Natural killer cell (primary cell): ENCODE data around the gene DGUOK. TPM values are rescaled to one million over a fixed set of nuclear protein-coding genes. Genes with fewer than 3 reads are reported as not detected.
A peak's percentile ranks its signal among the peaks of the same experiment; 100 is the strongest.
"Not testable (repeated sequence)": the region's sequence is repeated elsewhere in the genome, so short reads cannot be mapped to it uniquely, and the experiment has no call there.

Experiments used
- ATAC-seq, 3 donors: fragments of 150-1000 bp in 2 of 3; fragments of 200-7000 bp in 1 of 3; cut with Tn5 transposase; 1 replicate in 1 of 3; 2 replicates in 2 of 3; pipeline ENCODE4 v1.10.0; 2021; ENCODE audit warnings: mild to moderate bottlenecking in 2 of 3, moderate library complexity in 2 of 3
- DNase-seq, 2 donors: peaks; one replicate each; pipeline versions ENCODE4 v3.0.0 to v3.0.0-alpha.2; 2013 to 2021; ENCODE audit warnings: mixed read lengths in 1 of 2
- H3K27ac ChIP-seq: one replicate; pipeline ENCODE4 v1.5.1; 2013; ENCODE audit warnings: mild to moderate bottlenecking, low read length
- H3K27me3 ChIP-seq: one replicate; pipeline ENCODE4 v1.6.1; 2013; ENCODE audit warnings: low read length; ENCODE audit not compliant: control insufficient read depth, insufficient read depth
- H3K36me3 ChIP-seq: one replicate; pipeline ENCODE4 v1.6.1; 2013; ENCODE audit warnings: low read length; ENCODE audit not compliant: control insufficient read depth, insufficient read depth
- H3K4me1 ChIP-seq: one replicate; pipeline ENCODE4 v1.6.1; 2013; ENCODE audit warnings: low read length; ENCODE audit not compliant: control insufficient read depth, insufficient read depth
- H3K4me3 ChIP-seq: one replicate; pipeline ENCODE4 v1.5.1; 2013; ENCODE audit warnings: low read length
- H3K9me3 ChIP-seq: one replicate; pipeline ENCODE4 v1.6.1; 2013; ENCODE audit warnings: low read length; ENCODE audit not compliant: control insufficient read depth, insufficient read depth
- H3K27ac Mint-ChIP-seq, 2 donors: one replicate each; pipeline ENCODE4 v1.8.0; 2022; ENCODE audit warnings: mild to moderate bottlenecking in 2 of 2, mixed read lengths in 2 of 2, moderate library complexity in 1 of 2
- H3K27me3 Mint-ChIP-seq, 2 donors: one replicate each; pipeline ENCODE4 v1.8.0; 2022; ENCODE audit warnings: low read depth in 2 of 2, mixed read lengths in 2 of 2
- H3K36me3 Mint-ChIP-seq: one replicate; pipeline ENCODE4 v1.8.0; 2022; ENCODE audit warnings: mixed read lengths
- H3K4me1 Mint-ChIP-seq, 2 donors: one replicate each; pipeline ENCODE4 v1.8.0; 2022; ENCODE audit warnings: mixed read lengths in 2 of 2
- H3K4me3 Mint-ChIP-seq: one replicate; pipeline ENCODE4 v1.8.0; 2022; ENCODE audit warnings: mild to moderate bottlenecking, moderate library complexity, mixed read lengths
- H3K9me3 Mint-ChIP-seq, 2 donors: one replicate each; pipeline ENCODE4 v1.8.0; 2022; ENCODE audit warnings: mixed read lengths in 2 of 2
- WGBS: methylation state at CpG from one replicate; pipeline ENCODE4 v1.1.7; 2013; ENCODE audit warnings: missing lambda C conversion rate; ENCODE audit not compliant: insufficient coverage; 5-methylcytosine and 5-hydroxymethylcytosine counted together
- intact Hi-C: fragments of 100-400 bp; cut with micrococcal nuclease; formaldehyde crosslinking; loops from one replicate; pipeline ENCODE4 v1.14.2; 2022
- total RNA-seq, 4 donors: library from RNA; stranded (reverse); fragments of 120-200 nt in 1 of 4; gene quantifications; one replicate each; pipeline versions ENCODE4 v1.2.3 to v1.2.4, GENCODE V29; 2013 to 2022
- TF ChIP-seq, protein P1 (sequence below): fragments of 200-600 bp; IDR thresholded peaks from one replicate; pipeline ENCODE4 v1.8.0; 2022; ENCODE audit warnings: antibody characterized with exemption

DGUOK gene
- total RNA-seq, 3 donors from 2014 or later (not counting 1 experiment from before 2014, with no cell fraction given): 47.6 to 56.8 (median 54.8) TPM

DNA sequence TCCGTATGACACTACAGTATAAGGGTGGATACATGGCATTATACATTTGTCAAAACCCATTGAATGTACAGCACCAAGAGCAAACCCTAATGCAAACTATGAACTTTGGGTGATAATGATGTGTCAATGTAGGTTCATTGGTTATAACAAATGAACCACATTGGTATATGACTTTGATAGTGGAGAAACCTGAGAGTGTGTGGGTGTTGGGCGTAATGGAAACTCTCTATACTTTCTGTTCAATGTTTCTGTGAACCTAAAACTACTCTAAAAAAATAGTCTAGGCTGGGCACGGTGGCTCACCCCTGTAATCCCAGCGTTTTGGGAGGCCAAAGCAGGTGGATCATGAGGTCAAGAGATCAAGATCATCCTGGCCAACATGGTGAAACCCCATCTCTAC, 40.3 kb upstream of the DGUOK start:
- TF ChIP-seq, protein P1, sequence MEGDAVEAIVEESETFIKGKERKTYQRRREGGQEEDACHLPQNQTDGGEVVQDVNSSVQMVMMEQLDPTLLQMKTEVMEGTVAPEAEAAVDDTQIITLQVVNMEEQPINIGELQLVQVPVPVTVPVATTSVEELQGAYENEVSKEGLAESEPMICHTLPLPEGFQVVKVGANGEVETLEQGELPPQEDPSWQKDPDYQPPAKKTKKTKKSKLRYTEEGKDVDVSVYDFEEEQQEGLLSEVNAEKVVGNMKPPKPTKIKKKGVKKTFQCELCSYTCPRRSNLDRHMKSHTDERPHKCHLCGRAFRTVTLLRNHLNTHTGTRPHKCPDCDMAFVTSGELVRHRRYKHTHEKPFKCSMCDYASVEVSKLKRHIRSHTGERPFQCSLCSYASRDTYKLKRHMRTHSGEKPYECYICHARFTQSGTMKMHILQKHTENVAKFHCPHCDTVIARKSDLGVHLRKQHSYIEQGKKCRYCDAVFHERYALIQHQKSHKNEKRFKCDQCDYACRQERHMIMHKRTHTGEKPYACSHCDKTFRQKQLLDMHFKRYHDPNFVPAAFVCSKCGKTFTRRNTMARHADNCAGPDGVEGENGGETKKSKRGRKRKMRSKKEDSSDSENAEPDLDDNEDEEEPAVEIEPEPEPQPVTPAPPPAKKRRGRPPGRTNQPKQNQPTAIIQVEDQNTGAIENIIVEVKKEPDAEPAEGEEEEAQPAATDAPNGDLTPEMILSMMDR: no peak
- no peaks in the 10 kb centered on the region for H3K36me3 ChIP-seq
- H3K4me3 ChIP-seq: no peak overlapping the region
- Mint-ChIP-seq H3K27me3 (peaks cover 0 to 6% of the 10 kb centered on the region in 2 donors), H3K9me3 (no peaks in the 10 kb centered on the region), H3K4me1 (peaks cover 13 to 14% of the 10 kb centered on the region in 2 donors), H3K36me3 (no peaks in the 10 kb centered on the region), H3K4me3 (no peak overlapping the region), H3K27ac (no peak overlapping the region)
- H3K27ac ChIP-seq: no peak overlapping the region
- no peak for DNase-seq
- H3K4me1 ChIP-seq: no peaks in the 10 kb centered on the region
- ATAC-seq: peak; percentile 53 to 82 (median 59)
- no peaks in the 10 kb centered on the region for H3K9me3 ChIP-seq
- 48% methylated on average over 3 of the region's 4 CpGs for WGBS
- H3K27me3 ChIP-seq: no peaks in the 10 kb centered on the region
- intact Hi-C loops: no loop called here

DNA sequence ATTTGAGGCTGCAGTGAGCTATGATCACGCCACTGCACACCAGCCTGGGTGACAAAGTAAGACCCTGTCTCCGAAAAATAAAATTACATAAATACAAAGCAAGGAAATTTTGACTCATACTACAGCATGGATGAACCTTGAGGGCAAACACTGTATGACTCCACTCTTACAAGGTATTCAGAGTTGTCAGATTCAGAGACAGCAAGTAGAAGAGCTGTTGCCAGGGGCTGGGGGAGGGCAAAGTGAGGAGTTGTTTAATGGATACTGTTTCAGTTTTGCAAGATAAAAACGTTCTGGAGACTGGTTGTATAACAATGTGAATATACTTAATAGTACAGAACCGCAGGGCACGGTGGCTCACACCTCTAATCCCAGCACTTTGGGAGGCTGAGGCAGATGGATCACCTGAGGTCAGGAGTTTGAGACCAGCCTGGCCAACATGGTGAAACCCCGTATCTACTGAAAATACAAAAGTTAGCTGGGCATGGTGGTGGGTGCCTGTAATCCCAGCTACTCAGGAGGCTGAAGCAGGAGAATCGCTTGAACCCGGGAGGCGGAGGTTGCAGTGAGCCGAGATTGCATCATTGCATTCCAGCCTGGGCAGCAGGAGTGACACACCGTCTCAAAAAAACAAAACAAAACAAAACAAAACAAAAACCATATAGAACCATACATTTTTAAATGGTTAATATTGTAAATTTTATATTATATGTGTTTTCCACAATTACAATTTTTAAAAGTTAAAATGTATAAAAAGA, 38.9 kb upstream of the DGUOK start:
- not testable (repeated sequence) for H3K27me3 ChIP-seq

DNA sequence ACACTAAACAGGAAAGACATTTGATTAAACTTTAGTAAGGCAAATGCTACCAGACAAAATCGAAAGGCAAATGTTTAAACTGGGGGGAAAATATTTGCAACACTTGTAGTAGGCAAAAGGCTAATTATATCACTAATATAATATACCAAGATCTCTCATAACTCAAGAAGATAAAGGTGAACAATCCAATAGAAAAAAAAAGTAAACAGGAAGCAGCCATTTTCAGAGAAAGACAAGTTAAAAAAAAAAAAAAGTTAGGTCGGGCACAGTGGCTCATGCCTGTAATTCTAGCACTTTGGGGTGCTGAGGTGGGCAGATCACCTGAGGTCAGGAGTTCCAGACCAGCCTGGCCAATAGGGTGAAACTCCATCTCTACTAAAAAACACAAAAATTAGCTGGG, 38.3 kb upstream of the DGUOK start:
- no peaks in the 10 kb centered on the region for H3K4me1 ChIP-seq
- ATAC-seq (no peak), DNase-seq (no peak)
- 63% methylated on average over 1 of the region's 2 CpGs for WGBS
- TF ChIP-seq, protein P1: no peak
- intact Hi-C loops: no loop called here
- Mint-ChIP-seq H3K27me3 (peaks cover 0 to 4% of the 10 kb centered on the region in 2 donors), H3K4me3 (no peak overlapping the region), H3K9me3 (no peaks in the 10 kb centered on the region), H3K27ac (no peak overlapping the region), H3K36me3 (no peaks in the 10 kb centered on the region), H3K4me1 (peaks cover 13 to 14% of the 10 kb centered on the region in 2 donors)
- no peak overlapping the region for H3K4me3 ChIP-seq
- H3K36me3 ChIP-seq: no peaks in the 10 kb centered on the region
- H3K27me3 ChIP-seq: no peaks in the 10 kb centered on the region
- no peak overlapping the region for H3K27ac ChIP-seq
- no peaks in the 10 kb centered on the region for H3K9me3 ChIP-seq

More for the DNA sequence above, 38.9 kb upstream of the DGUOK start:
- H3K36me3 ChIP-seq, H3K36me3 Mint-ChIP-seq, intact Hi-C loops, H3K27me3 Mint-ChIP-seq, H3K27ac Mint-ChIP-seq, H3K9me3 Mint-ChIP-seq, ATAC-seq, H3K4me3 Mint-ChIP-seq, H3K4me1 ChIP-seq, H3K4me3 ChIP-seq, H3K27ac ChIP-seq, DNase-seq, H3K9me3 ChIP-seq: not testable (repeated sequence)
- 95% methylated on average over 10 of the region's 11 CpGs for WGBS
- H3K4me1 Mint-ChIP-seq: peaks cover 13 to 14% of the 10 kb centered on the region in 2 donors

DNA sequence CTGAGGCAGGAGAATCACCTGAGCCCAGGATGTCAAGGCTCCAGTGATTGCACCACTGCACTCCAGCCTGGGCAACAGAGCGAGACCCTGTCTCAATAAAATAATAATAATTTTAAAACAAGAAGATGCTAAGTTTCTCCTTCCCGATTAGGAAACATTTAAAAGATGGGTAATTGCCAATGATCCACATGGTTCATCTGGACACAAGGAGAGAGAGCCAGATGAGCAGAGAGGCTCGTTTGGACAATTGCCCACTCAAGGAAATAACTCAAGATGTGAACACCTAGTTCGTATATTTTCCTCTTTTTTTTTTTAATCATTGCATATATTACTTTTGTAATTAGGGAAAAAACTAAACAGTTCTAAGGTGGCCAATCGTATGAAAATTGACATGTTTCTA, 37.5 kb upstream of the DGUOK start:
- Histone ChIP-seq H3K4me1 (no peaks in the 10 kb centered on the region), H3K27ac (no peak overlapping the region), H3K9me3 (no peaks in the 10 kb centered on the region), H3K4me3 (no peak overlapping the region), H3K27me3 (no peaks in the 10 kb centered on the region), H3K36me3 (no peaks in the 10 kb centered on the region)
- TF ChIP-seq, protein P1: no peak
- DNase-seq: no peak
- Mint-ChIP-seq H3K27me3 (peaks cover 0 to 4% of the 10 kb centered on the region in 2 donors), H3K9me3 (no peaks in the 10 kb centered on the region), H3K36me3 (no peaks in the 10 kb centered on the region), H3K27ac (no peak overlapping the region), H3K4me1 (peaks cover 13 to 15% of the 10 kb centered on the region in 2 donors), H3K4me3 (no peak overlapping the region)
- WGBS: 95% methylated on average over 3 of the region's 5 CpGs
- ATAC-seq: no peak
- intact Hi-C loops: no loop called here
